ENCODE measurements around the gene SNRPA.
"Not testable (repeated sequence)": the region's sequence is repeated elsewhere in the genome, so short reads cannot be mapped to it uniquely, and the experiment has no call there.

The SNRPA gene

DNA sequence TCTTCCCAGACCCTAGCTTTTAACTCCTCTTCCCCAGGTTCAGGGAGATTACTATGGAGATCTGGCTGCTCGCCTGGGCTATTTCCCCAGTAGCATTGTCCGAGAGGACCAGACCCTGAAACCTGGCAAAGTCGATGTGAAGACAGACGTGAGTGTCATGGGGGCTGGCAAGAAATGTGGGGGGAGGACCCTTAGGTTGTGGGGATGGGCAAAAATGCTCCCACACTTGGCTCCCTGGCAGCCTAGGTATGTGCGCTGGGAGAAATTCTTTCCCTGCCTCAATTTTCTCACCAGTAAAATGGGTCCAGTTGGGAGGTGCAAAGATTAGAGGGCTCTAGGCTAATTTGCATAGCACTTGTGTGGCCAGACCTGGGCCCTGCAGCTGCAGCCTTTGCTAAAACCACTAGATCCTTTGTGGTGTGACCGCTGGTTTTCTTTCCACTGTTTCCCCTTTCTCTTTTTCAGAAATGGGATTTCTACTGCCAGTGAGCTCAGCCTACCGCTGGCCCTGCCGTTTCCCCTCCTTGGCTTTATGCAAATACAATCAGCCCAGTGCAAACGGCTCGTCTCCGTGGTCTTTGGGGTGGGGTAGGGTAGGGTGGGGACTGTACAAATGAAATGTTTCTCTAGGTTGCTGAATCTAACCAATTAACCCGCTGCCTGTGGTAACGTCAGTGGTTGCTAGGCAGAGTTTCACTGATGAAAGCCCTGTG, 26.1 kb downstream of the SNRPA start:
- DNase-seq (ENCODE audit: low read depth in 2 of 2): peak; percentile 77

DNA sequence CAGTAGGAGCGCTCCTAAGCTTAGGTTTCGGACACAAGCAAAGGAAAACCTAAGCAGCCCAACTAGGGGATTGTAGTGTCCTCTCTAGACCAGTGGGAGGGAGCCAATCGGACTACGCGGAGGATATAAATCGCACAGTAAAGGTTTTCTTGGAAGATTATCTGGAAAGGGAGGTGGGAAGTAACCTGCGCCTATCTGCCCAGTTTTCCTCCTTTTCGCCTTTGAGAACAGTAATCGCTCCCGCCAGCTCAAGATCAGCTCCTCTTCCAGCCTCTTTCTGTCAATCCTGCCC, 26.6 kb downstream of the SNRPA start:
- no peak for DNase-seq (ENCODE audit: low read depth in 2 of 2)

DNA sequence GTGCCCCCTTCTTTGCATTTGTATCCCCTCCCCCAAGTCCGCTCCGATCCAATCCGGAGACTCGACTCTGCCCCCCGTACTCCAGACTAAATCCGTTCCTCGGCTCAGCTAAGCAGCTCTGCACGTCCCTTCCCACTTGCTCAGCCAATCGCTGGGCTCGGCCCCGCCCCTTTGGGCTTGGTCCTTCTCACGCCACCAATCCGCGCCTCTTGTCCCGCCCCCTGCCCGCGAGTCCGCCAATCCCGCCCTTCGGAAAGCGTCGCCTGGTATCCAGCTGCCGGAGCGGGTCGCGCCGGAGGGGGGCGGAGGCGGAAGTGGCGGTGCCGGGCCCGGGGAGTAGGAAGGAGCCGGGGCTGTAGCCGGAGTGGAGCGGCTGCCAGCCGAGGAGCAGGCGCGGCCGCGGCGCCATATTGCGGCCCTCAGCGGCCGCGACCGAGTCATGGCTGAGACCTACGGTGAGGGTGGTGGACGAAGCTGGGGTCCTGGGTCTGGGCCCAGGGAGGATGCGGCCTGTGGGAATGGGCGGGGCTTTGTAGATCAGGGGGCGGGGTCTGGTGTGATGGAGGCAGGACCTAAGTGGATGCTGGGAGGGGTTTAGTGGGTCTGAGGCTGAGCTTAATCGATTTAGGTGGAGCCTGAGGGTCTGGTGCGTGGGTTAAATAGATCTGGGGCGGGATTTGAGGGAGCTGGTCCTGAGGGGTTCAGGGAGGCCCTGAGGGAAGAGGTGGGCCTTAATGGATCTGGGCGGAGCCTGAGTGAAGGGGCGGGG, 27.1 kb downstream of the SNRPA start, which contains the start of gene RAB4B:
RAB4B (plus strand) TSS at position 311 of the 769 bp plus-strand sequence; CDS start at position 440, 129 bp downstream.
- DNase-seq (ENCODE audit: low read depth in 2 of 2): peak; percentile 99

DNA sequence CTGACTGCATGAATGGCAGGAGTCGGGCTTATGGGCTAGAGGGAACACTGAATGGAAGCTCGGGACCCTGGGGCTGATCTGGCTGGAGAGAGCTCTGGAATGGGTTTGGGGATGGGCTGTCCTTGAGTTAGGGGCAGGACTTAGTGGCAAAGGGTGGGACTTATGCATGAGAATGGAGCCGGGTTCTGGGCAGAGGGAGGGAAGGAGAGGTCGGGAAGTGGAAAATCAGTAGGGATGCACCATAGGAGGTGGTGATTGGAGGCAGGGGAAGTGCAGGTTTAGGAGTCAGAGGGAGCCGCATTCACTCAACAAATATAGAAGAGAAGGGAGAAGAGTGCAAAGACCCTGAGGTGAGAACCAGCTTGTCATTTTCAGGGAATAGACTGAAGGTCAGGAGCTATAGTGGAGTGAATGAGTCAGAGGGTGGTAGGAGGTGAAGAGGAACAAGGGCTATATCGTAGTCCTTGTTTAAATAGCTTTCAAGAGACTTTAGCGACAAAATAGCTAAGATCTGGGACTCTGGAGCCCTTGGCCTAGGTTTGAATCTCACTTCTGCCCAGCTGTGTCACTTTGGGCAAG, 27.8 kb downstream of the SNRPA start:
- DNase-seq (ENCODE audit: low read depth in 2 of 2): no peak

DNA sequence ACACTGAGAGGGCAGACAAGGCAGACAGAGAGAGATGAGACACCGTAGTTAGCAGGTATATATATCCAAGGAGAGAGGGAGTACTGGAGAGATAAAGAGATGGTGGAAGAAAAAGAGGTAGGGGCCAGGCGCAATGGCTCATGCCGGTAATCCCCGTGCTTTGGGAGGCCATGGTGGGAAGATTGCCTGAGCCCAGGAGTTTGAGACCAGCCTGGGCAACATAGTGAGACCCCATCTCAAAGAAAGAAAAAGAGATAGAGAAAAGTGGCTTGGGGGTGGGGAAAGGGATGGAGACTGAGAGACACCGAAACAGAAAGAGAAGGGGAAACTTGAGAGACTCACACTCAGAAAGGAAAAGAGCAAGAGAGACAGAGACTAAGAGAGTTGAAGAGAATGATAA, 29.6 kb downstream of the SNRPA start:
- no peak for DNase-seq (ENCODE audit: low read depth in 2 of 2)

DNA sequence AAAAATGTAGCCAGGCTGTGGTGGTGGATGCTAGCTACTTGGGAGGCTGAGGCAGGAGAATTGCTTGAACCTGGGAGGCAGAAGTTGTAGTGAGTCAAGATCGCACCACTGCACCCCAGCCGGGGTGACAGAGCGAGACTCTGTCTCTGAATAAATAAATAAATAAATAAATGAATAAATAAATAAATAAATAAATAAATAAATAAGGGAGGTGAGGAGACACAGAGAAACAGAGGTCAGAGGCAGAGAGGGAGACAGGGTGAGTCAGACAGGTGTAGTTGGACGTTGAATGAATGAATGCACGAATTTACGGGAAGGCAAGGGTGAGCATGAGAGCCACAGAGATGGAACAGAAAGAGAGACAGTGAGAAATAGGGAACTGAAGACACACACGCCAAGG, 30.1 kb downstream of the SNRPA start:
- DNase-seq (ENCODE audit: low read depth in 2 of 2): no peak

DNA sequence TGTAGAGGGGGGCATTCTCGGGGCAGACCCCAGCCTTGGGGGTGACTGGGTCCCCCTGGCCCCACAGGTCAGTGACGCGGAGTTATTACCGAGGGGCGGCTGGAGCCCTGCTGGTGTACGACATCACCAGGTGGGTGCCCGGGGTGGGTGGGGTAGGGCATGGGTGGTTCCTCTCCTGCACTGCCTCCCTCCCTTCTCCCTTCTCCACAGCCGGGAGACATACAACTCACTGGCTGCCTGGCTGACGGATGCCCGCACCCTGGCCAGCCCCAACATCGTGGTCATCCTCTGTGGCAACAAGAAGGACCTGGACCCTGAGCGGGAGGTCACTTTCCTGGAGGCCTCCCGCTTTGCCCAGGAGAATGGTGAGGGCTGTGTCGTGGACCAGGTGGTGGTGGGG, 32.7 kb downstream of the SNRPA start:
- no peak for DNase-seq (ENCODE audit: low read depth in 2 of 2)

DNA sequence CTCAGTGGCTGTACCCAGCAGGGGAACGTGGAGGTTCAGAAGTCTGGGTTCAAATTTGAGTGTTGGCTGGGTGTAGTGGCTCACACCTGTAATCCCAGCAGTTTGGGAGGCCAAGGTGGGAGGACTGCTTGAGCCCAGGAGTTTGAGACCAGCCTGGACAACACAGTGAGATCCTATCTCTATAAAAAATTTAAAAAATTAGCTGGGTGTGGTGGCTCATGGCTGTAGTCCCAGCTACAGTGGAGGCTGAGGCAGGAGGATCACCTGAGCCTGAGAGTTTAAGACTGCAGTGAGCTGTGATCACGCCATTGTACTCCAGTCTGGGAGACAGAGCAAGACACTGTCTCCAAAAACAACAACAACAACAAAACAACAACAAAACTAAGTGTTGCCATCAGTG, 33.1 kb downstream of the SNRPA start:
- DNase-seq (ENCODE audit: low read depth in 2 of 2): not testable (repeated sequence)

DNA sequence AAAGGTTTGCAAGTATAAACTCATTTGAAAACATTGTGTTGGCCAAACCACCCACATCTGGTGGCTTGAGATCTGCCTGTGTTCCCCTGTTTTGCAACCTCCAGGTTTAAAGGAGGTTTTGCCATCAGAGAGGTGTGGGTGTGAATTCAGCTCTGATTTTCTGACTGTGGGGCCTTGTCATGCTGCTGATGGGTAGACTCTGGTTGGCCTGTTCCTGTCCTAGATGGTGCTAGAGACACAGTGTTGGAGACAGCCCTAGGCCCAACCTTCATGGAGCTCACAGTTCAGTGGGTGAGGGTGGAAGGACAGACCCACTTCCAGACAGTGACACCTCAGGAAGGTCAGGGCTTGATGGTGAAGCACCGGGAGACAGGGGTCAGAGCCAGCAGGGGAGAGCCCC, 34.5 kb downstream of the SNRPA start:
- no peak for DNase-seq (ENCODE audit: low read depth in 2 of 2)

DNA sequence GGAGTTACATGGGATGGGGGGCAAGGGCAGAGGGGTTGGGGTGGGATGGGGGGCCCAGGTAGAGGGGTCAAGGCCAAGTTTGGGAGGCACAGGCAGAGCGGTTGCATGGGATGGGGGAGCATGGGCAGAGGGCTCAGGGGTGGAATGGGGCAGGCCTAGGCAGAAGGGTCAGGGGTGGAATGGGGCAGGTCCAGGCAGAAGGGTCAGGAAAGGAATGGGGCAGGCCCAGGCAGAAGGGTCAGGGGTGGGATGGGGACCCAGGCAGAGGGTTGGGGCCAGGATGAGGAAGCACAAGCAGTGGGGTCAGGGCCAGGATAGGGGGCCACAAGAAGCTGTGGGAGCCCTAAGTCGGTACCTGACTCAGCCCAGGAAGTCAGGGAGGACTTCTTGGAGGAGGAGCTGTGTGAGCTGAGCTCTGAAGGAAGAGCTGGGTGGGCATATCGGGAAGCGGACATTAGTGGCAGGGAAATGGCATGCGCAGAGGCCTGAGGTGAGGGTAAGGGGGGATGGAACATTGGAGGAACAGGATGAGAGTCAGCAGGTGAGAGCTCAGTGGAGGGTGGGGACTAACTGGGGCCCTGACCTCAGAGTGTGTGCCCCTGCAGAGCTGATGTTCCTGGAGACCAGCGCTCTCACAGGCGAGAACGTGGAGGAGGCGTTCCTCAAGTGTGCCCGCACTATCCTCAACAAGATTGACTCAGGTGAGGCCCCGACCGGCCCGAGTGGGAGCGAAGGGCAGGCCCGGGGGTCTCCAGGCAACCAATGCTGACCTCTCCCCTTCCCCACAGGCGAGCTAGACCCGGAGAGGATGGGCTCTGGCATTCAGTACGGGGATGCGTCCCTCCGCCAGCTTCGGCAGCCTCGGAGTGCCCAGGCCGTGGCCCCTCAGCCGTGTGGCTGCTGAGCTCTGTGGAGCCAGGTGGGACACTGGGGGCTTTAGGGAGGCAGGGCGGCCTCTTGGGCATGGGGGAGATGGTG, 35.3 kb downstream of the SNRPA start:
- DNase-seq (ENCODE audit: low read depth in 2 of 2): no peak

DNA sequence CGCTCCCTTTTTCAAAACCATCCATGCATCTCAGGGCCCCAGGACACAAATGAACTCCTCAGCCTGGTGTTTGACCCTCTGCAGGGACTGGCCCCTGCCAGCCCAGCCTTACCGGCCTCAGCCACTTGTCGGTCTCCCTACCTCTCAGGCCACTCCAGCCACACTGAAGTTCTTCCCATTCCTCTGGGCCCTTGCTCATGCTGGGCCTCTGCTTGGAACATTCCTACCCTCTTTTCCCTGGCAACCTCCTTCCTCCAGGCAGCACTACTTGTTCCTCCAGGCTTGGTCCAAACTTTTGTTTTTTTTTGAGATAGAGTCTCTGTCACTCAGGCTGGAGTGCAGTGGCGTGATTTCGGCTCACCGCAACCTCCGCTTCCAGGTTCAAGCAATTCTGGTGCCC, 40.3 kb downstream of the SNRPA start:
- no peak for DNase-seq (ENCODE audit: low read depth in 2 of 2)

DNA sequence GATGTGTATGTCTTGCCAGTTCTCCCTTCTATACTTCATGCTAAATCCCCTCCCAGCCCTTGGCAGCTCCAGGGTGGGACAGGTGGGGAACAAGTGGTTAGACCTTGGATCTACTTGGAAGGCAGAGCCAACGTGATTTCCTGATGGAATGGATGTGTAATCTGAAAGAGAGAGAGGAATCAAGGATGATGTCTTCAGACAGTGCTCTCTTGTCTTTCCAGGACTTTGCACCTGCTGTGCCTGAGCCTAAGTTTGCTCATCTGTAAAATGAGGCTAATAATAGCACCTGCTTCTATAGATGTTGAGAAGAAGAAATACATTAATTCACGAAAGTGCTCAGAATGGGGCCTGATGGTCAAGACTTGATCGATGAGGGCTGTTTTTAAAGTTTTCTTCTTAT, 41.0 kb downstream of the SNRPA start:
- DNase-seq (ENCODE audit: low read depth in 2 of 2): no peak

DNA sequence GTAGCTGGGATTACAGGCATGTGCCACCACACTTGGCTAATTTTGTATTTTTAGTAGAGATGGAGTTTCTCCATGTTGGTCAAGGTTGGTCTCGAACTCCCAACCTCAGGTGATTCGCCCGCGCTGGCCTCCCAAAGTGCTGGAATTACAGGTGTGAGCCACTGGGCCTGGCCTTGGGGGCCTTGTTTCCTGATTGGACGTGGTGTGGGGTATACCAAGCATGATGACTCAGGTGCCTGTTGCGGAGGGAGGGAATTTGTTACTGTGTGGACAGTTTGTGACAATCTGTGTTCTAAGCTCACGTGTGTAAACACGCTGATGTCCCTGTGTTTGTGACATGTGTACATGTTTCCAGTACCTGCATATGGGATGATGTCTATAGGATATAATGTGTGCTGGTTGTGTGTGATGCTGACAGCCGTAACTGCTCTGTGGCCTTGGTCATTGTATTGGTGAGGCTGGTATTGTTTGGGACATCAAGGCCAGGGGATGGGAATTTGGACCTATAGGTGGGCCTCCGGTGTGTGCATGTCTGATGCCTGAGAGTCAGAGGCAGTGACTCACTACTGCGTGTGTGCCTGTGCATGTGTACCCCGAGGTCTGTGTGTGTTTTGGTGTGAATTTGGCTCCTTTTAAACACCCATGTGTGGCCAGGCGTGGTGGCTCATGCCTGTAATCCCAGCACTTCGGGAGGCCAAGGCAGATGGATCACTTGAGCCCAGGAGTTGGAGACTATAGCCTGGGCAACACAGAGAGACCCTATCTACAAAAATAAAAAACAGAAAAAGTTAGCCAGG, 46.4 kb downstream of the SNRPA start:
- DNase-seq (ENCODE audit: low read depth in 2 of 2): no peak

DNA sequence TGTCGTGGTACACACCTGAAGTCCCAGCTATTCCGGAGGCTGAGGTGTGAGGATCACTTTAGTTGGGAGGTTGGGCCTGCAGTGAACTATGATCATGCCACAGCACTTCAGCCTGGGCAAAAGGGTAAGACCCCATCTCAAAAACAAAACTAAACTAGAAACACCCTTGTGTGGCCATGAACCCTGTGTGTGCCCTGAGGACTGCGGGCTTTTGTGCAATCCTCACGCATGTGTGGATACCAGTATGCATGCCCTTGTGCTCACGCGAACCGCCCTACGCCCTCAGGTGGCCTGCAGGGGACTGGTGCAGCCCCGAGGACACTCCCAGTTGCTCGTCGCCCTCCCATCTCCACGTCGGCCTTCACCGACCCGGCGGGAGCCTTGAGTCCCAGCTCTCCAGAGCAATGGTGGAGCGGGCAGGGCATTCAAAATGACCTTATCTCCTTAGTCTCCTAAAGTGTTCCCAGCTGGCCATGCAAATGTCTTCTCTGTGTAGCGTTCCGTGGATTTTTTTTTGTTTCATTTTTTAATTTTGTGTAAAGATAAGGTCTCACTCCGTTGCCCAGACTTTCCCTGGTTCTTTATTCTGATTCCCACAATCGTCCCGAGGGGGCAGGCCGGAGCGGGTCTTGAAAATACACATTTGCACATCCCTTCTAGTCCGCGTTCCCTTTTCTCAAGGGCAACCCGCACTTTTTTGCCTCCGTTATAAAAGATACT, 47.1 kb downstream of the SNRPA start:
- peak; percentile 31 to 43 for DNase-seq (ENCODE audit: low read depth in 2 of 2)

DNA sequence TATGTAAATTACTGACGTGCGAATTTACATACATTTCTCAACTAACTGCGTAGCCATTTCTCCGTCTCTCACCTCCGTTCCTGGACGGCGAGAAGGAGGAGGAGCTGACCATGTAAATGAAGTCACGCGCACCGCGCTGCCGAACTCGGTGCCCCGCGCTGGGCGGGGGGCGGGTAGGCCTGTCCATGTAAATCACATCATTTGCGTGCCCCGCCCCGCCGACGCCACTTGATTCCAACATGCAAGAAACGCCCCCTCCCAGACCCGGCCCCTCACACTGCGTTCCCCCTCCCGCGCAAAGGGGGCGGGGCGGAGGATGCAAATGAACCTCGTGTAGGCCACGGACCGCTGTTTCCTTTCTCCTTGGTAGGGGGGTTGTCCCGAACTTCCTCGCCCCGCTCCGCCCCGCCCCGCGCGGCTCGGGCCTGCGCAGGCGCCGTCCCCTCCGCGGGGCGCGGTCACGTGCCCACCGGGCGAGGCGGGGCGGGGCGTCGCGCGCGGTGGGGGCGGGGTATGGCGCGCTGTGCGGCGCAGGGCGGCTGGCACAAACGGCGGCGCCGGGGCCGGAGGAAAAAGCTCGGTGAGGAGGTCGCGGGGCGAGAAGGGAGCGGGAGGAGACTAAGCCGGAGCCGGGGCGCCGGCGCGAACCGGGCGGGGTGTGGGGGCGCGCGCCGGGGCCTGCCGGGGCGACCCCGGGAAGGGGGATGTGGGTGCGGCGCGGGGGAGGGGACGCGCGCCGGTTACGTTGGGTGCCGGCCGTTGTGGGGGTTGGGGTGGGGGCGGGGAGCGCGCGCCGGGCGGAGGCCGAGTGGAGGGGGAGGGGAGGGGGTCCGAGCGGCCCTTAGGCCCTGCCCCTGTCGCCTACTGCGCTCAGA, 47.9 kb downstream of the SNRPA start, which contains the start of gene EGLN2:
EGLN2 (plus strand) TSS at position 509 of the 875 bp plus-strand sequence. CDS start 1,382 bp downstream, outside the sequence.
- peak; percentile 100 for DNase-seq (ENCODE audit: low read depth in 2 of 2)

DNA sequence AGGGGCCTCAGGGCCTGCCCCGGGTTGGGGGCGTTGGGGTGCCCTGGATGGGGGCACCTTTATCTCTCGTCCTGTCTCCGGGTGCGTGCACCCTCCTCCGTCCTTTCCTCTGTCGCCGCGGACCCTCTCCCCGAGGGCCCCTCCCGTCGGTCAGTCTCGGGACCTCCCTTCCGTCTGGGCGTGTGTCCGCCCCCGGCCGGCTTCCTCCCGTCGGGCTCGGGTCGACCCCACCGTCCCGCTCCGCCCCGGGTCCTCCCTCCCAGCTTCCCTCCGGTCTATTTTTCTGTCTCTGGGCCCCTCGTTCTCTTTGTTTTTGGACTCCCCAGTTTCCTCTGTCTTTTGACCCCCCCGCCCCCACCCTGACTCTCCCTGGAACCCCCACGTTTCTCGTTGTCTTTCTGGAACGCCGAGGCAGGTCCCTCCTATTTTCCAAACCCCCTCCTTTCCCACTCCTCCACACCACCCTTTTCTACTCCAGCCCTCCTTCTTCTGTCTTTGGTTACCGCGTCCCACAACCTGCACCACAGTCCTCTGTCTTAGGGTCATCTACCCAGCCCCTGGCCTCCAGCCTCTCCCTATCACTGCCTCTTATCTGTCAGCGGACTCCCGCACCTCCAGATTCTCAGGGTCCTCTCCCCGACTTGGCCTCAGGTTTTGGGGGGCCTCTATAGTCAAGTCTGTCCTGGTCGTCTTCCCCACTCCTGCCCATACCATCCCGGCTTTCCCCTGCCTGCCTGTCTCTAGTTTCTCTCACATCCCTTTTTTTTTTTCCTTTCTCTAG, 48.7 kb downstream of the SNRPA start:
- DNase-seq (ENCODE audit: low read depth in 2 of 2): no peak

DNA sequence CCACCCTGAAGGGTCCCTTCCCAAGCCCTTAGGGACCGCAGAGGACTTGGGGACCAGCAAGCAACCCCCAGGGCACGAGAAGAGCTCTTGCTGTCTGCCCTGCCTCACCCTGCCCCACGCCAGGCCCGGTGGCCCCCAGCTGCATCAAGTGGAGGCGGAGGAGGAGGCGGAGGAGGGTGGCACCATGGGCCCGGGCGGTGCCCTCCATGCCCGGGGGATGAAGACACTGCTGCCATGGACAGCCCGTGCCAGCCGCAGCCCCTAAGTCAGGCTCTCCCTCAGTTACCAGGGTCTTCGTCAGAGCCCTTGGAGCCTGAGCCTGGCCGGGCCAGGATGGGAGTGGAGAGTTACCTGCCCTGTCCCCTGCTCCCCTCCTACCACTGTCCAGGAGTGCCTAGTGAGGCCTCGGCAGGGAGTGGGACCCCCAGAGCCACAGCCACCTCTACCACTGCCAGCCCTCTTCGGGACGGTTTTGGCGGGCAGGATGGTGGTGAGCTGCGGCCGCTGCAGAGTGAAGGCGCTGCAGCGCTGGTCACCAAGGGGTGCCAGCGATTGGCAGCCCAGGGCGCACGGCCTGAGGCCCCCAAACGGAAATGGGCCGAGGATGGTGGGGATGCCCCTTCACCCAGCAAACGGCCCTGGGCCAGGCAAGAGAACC, 49.5 kb downstream of the SNRPA start:
- no peak for DNase-seq (ENCODE audit: low read depth in 2 of 2)

DNA sequence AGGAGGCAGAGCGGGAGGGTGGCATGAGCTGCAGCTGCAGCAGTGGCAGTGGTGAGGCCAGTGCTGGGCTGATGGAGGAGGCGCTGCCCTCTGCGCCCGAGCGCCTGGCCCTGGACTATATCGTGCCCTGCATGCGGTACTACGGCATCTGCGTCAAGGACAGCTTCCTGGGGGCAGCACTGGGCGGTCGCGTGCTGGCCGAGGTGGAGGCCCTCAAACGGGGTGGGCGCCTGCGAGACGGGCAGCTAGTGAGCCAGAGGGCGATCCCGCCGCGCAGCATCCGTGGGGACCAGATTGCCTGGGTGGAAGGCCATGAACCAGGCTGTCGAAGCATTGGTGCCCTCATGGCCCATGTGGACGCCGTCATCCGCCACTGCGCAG, 50.0 kb downstream of the SNRPA start:
- no peak for DNase-seq (ENCODE audit: low read depth in 2 of 2)

All from stimulated activated CD8-positive, alpha-beta memory T cell treated with anti-CD3 and anti-CD28 coated beads, Interleukin-2, amount 100 ng/mL, for 1 hour (primary cell).